Measurements from ENCODE around the gene SLC35F3. TPM values are rescaled to one million over a fixed set of nuclear protein-coding genes. Genes with fewer than 3 reads are reported as not detected.
"Not testable (repeated sequence)": the region's sequence is repeated elsewhere in the genome, so short reads cannot be mapped to it uniquely, and the experiment has no call there.

SLC35F3 gene
- total RNA-seq, 4 donors from 2014 or later, result 0.36 to 1.4 (median 0.54) TPM

DNA sequence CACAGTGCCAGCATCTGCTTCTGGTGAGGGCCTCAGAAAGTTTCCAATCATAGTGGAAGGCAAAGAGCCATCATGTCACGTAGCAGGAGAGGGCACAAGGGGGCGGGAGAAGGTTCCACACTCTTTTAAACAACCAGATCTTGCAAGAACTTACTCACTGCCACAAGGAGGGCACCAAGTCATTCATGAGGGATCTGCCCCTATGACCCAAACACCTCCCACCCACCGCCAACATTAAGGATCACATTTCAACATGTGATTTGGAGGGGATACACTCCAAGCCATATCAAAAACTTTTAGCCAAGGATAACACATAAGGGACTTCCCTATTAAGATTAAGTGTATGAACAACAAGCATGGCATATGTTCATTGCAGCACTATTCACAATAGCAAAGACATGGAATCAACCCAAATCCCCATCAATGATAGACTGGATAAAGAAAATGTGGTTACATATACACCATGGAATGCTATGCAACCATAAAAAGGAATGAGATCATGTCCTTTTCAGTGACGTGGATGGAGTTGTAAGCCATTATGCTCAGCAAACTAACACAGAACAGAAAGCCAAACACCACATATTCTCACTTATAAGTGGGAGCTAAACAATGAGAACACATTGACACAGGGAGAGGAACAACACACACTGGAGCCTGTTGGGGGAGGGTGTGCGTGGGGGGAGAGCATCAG is 19.9 kb upstream of the SLC35F3 start:
- Histone ChIP-seq H3K27me3 (peaks cover 4% of the 10 kb centered on the region), H3K9me3 (peaks cover 3% of the 10 kb centered on the region), H3K36me3 (no peaks in the 10 kb centered on the region), H3K4me1 (no peaks in the 10 kb centered on the region), H3K4me3 (no peak overlapping the region), H3K27ac (no peak overlapping the region)
- 64% methylated on average over 5 of the region's 5 CpGs for WGBS
- TF ChIP-seq, protein P1, sequence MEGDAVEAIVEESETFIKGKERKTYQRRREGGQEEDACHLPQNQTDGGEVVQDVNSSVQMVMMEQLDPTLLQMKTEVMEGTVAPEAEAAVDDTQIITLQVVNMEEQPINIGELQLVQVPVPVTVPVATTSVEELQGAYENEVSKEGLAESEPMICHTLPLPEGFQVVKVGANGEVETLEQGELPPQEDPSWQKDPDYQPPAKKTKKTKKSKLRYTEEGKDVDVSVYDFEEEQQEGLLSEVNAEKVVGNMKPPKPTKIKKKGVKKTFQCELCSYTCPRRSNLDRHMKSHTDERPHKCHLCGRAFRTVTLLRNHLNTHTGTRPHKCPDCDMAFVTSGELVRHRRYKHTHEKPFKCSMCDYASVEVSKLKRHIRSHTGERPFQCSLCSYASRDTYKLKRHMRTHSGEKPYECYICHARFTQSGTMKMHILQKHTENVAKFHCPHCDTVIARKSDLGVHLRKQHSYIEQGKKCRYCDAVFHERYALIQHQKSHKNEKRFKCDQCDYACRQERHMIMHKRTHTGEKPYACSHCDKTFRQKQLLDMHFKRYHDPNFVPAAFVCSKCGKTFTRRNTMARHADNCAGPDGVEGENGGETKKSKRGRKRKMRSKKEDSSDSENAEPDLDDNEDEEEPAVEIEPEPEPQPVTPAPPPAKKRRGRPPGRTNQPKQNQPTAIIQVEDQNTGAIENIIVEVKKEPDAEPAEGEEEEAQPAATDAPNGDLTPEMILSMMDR (IDR thresholded peaks at IDR 0.05), result no peak
- no peak for TF ChIP-seq POLR2A (IDR thresholded peaks at IDR 0.05)
- no peak for TF ChIP-seq POLR2AphosphoS5 (IDR thresholded peaks at IDR 0.05)
- no peak for TF ChIP-seq EP300 (IDR thresholded peaks at IDR 0.05)
- no peak for DNase-seq (ENCODE audit: low spot score in 2 of 2)

DNA sequence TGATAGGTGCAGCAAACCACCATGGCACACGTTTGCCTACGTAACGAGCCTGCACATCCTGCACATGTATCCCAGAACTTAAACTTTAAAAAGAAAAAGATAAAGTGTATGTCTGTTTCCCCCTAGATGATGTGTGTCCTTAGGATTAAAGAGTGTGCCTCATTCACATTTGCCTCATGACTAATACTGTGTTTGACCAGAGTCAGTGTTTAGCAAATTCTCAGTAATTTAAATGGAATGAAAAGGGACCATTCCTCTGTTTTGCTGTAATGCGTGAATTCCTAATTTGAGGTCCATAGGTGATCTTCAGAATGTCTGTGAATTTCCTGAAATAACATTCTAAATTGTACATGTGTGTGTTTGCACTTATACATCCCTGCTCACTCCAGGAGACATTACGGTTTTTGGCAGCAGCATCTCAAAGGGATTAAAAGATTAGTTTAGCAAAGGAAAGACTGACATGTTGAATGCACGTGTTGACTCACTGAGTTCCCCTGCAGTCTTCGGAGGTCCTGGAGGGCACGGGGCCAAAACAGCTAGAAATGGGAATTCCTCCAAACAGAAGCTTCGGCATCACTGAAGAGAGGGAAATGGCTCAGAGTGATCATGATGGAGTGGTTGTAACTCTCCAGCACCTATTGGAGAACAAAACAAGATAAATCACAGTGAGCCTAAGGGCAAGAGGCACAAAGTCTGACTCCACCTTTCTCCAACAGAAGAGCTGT is 19.1 kb upstream of the SLC35F3 start:
- Histone ChIP-seq H3K36me3 (no peaks in the 10 kb centered on the region), H3K9me3 (peaks cover under 1% of the 10 kb centered on the region), H3K27me3 (peaks cover 4% of the 10 kb centered on the region), H3K4me3 (no peak overlapping the region), H3K4me1 (no peaks in the 10 kb centered on the region), H3K27ac (no peak overlapping the region)
- 37% methylated on average over 9 of the region's 9 CpGs for WGBS
- DNase-seq (ENCODE audit: low spot score in 2 of 2), result no peak
- TF ChIP-seq POLR2A (IDR thresholded peaks at IDR 0.05) (no peak), POLR2AphosphoS5 (IDR thresholded peaks at IDR 0.05) (no peak), EP300 (IDR thresholded peaks at IDR 0.05) (no peak)
- TF ChIP-seq, protein P1 (IDR thresholded peaks at IDR 0.05), result no peak

DNA sequence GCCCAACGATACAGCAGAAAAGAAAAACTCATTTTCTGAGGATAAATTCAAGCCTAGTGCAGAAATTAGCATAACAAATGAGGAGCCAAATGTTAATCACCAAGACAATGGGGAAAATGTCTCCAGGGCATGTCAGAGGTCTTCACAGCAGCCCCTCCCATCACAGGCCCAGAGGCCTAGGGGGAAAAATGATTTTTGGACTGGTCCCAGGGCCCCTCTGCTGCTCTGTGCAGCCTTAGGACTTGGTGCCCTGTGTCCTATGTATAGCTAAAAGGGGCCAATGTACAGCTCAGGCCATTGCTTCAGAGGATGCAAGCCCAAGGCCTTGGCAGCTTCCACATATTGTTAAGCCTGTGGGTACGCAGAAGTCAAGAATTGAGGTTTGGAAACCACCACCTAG is 13.3 kb upstream of the SLC35F3 start:
- H3K9me3 ChIP-seq; H3K4me3 ChIP-seq; H3K27me3 ChIP-seq; DNase-seq (ENCODE audit: low spot score in 2 of 2); H3K27ac ChIP-seq; H3K4me1 ChIP-seq; H3K36me3 ChIP-seq: not testable (repeated sequence)
- 86% methylated on average over 2 of the region's 2 CpGs for WGBS

DNA sequence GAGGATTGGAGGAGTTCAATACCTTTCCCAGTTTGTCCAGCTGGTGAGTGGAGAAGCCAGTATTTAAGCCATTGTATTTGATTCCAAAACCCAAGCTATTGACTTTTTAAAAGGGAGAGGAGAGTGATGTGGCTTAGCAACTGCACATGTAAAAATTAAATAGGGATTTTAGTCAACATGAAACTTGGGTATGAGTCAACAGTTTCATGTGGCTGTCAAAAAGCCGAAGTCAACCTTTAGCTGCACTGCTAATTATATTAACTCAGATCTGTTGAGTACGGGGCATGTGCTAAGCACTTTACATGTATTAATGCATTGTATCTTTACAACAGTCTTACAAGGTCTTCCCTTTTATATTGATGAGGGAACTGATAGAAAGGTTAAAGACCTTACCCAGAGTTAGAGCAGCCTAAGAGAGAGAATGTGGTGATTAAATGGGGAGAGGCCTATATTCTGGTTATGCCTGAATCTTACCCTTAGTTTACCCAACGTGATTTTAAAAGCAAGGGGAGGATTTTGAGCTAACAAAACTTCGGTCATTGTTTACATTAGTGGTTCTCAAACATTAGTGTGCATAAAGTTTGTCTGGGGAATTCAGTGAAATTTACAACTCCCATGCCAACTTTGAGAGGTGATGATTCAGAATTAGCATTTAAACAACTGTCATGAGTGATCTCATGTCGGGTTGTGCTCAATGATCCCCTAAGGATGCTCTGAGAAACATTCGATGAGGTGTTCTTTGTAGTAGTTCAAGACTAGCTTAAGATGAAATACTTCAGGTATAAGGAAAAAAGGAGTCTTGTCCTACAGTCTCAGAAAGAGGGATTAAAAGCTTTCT is 6.9 kb upstream of the SLC35F3 start:
- DNase-seq (ENCODE audit: low spot score in 2 of 2), result no peak
- Histone ChIP-seq H3K27me3 (peaks cover 7% of the 10 kb centered on the region), H3K36me3 (no peaks in the 10 kb centered on the region), H3K27ac (no peak overlapping the region), H3K4me3 (no peak overlapping the region), H3K4me1 (no peaks in the 10 kb centered on the region), H3K9me3 (peaks cover 5% of the 10 kb centered on the region)
- TF ChIP-seq EP300 (IDR thresholded peaks at IDR 0.05), result no peak
- TF ChIP-seq, protein P1 (IDR thresholded peaks at IDR 0.05), result no peak
- no peak for TF ChIP-seq POLR2AphosphoS5 (IDR thresholded peaks at IDR 0.05)
- 78% methylated on average over 6 of the region's 6 CpGs for WGBS

DNA sequence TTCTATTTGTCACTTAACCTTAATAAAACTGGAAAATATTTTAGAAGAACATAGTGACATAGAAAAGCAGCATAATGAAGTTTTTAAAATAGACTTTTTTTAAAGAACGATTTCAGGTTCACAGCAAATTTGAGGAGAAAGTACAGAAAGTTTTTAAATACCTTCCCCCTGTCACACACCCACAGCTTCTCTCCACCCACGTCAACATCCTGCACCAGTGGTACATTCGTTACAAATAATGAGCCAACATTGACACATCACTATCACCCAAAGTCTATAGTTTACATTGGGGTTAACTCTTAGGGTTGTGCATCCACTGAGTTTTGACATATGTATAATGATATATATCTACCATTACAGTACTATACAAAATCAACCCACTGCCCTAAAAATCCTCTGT is 3.0 kb upstream of the SLC35F3 start:
- peaks cover 8% of the 10 kb centered on the region for H3K4me1 ChIP-seq
- 60% methylated on average over 3 of the region's 3 CpGs for WGBS
- TF ChIP-seq, protein P1 (IDR thresholded peaks at IDR 0.05), result no peak
- no peak for TF ChIP-seq POLR2AphosphoS5 (IDR thresholded peaks at IDR 0.05)
- no peak for TF ChIP-seq EP300 (IDR thresholded peaks at IDR 0.05)
- TF ChIP-seq POLR2A (IDR thresholded peaks at IDR 0.05), result no peak

More for the DNA sequence above, 3.0 kb upstream of the SLC35F3 start:
- Histone ChIP-seq H3K27ac (no peak overlapping the region), H3K36me3 (no peaks in the 10 kb centered on the region), H3K27me3 (peaks cover 39% of the 10 kb centered on the region), H3K9me3 (peaks cover 5% of the 10 kb centered on the region), H3K4me3 (no peak overlapping the region)
- DNase-seq (ENCODE audit: low spot score in 2 of 2), result no peak

Measured in suprapubic skin (tissue), 4 donors.